Hepatocyte (in vitro differentiated cells): ENCODE data around the gene TRPM3.

Experiments
- EZH2 ChIP-seq: fragments of 200-600 bp; sonication (generic); IDR thresholded peaks from 2 replicates; pipeline ENCODE4 v1.6.1; 2016; ENCODE audit warnings: antibody characterized with exemption, mild to moderate bottlenecking, borderline replicate concordance
- EZH2phosphoT487 ChIP-seq: fragments of 200-600 bp; sonication (generic); IDR thresholded peaks from one replicate; pipeline ENCODE4 v1.6.1; 2018; ENCODE audit warnings: antibody characterized with exemption, mild to moderate bottlenecking, low read depth, moderate library complexity; ENCODE audit not compliant: unreplicated experiment, severe bottlenecking

DNA sequence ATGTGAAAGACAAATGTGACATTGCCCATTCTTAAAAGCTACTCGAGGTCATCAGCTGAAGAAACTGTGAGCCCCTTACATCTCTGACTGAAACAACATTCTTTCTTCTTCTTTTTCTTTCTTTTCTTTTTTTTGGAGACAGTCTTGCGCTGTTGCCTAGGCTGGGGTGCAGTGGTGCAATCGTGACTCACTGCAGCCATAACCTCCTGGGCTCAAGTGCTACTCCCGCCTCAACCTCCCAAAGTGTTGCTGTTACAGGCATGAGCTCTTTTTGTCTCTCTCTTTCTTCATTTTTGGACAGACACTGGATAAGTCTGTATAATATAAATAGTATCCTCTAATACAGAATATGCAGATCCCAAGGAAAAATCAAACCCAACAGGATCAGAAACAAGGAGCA is 443.3 kb downstream of the TRPM3 start:
- TF ChIP-seq EZH2phosphoT487, result no peak
- no peak for TF ChIP-seq EZH2
